Peyer's patch (tissue), 4 donors: ENCODE data around the gene IFT43.

Experiments used
- CTCF ChIP-seq, 6 experiments: fragments of 450-650 bp in 4 of 6; fragments of 200-600 bp in 2 of 6; sonication (generic) in 1 of 6; IDR thresholded peaks; one replicate each; pipeline ENCODE4 v1.5.1; 2017 to 2019; ENCODE audit warnings: antibody characterized with exemption in 6 of 6, mild to moderate bottlenecking in 3 of 6, moderate library complexity in 1 of 6
- POLR2A ChIP-seq, 2 donors: fragments of 450-650 bp; IDR thresholded peaks; one replicate each; pipeline ENCODE4 v1.5.1; 2017; ENCODE audit warnings: antibody characterized with exemption in 2 of 2, mild to moderate bottlenecking in 2 of 2, moderate library complexity in 2 of 2

GRCh38 chr14:76040704-76041103, 55.1 kb downstream of the IFT43 start:
- no peak for TF ChIP-seq CTCF (IDR thresholded peaks at IDR 0.05)
- no peak for TF ChIP-seq POLR2A (IDR thresholded peaks at IDR 0.05)
